NCI-H524 (cell line): ENCODE data around the gene RUNX2.
"Not testable (repeated sequence)": the region's sequence is repeated elsewhere in the genome, so short reads cannot be mapped to it uniquely, and the experiment has no call there.

Experiments used
- DNase-seq, 2 experiments: peaks; one replicate each; lab custom pipeline; 2025; lab: John Stamatoyannopoulos, UW

RUNX2 gene

DNA sequence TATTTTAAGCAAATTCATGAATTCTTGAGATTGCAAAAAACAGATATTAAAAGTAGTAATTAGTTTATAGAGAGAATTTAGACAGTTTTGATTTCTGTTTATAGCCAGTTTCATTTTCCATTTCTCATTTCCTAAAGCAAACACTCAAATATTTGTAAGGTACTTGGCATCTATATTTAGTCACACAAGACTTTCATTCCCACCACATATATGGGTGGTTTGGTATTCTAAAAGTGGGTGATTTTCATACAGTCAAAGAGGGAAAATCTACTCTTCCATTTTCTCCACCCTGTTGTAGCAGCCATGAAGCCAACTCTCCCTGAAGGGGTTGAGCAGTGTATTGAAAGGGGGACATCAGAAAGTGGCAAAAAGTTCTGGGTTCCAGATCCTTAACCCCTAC, 230.7 kb downstream of the RUNX2 start:
- DNase-seq = no peak

DNA sequence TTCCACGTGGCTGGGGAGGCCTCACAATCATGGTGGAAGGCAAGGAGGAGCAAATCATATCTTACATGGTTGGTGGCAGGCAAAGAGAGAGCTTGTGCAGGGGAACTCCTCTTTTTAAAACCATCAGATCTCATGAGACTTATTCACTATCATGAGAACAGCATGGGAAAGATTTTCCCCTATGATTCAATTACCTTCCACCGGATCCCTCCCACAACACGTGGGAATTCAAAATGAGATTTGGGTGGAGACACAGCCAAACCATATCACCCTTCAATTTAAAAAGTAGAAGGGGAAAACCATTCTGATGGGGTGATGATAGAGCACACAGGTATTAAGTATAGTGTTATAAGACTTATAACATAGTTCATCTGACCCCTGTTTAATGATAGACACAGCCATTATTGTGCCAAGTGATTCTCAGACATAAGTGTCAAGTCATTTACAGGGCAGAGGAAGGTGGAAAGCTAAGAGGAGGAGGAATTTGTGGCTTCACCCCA, 232.2 kb downstream of the RUNX2 start:
- not testable (repeated sequence) for DNase-seq

DNA sequence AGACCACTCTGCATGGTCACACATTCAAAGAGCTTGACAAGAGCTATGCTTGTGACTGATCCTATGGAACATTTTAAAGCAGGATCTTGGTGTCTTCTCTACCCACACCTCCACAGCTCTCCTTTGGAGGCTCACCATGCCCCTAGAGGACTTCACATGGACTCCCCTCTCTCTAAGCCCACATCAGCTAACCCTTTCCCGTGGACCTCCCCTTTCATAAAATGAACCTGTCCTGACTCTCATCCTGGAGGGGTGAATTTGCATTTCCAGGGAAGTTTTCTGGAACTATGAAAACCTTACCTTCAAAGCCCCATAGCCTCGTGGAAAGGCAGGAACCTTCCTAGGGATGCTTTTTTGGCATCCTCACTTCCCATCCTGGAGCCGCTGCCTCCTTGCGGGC, 234.0 kb downstream of the RUNX2 start:
- no peak for DNase-seq

DNA sequence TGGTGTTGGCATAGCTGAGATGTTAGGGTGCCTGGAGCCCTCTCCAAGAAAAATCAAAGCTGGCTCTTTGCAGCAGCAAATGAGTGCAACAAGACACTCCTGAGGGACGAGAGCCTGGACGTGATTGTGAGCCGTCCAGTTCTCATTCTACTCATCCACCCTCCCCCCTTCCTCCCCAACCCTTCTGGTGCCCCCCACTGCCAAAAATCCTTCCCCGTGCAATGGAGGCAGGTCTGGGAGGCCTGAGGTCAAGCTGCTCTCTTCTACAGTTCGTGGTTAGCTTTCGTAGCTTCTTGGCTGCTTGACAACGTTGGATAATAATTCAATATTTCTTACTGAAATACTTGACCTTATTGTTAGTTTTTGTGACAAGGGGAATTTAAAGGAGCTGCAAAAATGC, 234.9 kb downstream of the RUNX2 start:
- no peak for DNase-seq

- DNase-seq = no peak
These were observed 235.7 kb downstream of the RUNX2 start for GRCh38 chr6:45563844-45564243.

DNA sequence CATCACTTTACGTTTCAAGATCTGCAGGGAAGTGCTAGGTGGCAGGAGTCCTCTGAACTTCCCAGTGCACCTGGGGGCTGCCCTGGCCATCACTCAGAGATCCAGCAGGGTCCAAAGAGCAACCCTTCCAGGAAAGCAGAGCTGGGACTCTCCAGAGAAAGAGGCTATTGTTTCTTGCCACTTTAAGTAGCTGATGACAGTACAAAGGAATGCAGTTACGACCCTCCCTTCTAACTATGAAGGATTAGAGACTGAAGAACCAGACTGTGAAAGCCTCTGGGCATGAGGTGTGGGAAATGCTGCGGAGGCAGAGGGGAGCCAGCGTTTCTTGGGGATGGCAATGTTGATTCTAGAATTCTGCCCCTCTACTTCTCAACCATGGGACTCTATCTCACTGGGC, 238.8 kb downstream of the RUNX2 start:
- DNase-seq = no peak

DNA sequence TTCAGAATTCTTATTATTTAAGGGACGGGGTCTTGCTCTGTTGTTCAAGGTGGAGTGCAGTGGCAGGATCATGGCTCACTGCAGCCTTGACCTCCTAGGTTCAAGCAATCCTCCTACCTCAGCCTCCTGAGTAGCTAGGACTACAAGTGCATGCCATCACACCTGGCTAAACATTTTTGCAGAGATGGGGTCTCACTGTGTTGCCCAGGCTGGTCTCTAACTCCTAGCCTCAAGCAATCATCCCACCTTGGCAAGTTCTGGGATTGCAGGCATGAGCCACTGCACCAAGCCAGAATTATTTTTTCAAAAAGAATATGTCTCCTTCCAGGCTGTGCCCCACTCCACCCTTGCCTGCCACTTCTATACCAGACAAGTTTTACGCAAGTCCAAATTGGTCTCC, 239.7 kb downstream of the RUNX2 start:
- DNase-seq = no peak

- DNase-seq = no peak
These were observed 240.5 kb downstream of the RUNX2 start for GRCh38 chr6:45568626-45569025.

DNA sequence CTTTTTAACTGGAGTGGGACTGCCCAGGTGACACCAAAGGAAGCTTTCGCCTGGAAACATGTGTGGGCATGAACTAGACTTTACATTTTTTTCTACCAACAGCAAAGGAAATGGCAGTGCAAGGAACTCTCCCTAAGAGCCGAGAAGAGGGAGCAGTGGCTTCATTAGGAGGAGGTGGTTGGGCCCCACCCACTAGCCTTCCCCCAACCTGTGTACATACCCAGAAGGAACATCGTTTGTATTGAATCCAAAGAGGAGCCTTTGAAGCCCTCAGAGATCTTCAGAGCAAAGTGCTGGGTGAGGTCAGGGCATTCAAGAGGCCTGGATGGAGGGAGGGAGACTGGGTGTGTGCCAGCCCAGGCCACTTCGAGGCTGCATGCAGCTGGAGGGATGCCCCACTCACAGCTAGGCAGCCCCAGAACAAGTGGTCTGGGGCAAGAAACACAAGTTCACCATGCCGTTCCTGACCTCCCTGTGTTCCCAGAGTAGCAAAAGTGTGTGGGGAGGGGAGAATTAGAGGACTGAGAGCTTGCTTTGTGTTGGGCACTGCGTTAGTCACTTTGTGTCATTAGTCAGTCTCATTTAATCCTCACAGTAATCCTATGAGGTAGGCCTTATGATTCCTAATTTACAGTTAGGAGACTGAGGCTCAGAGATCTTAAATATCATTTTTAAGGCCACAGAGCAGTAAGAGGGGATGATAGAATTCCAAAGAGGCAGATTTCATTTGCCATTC, 241.2 kb downstream of the RUNX2 start:
- no peak for DNase-seq

DNA sequence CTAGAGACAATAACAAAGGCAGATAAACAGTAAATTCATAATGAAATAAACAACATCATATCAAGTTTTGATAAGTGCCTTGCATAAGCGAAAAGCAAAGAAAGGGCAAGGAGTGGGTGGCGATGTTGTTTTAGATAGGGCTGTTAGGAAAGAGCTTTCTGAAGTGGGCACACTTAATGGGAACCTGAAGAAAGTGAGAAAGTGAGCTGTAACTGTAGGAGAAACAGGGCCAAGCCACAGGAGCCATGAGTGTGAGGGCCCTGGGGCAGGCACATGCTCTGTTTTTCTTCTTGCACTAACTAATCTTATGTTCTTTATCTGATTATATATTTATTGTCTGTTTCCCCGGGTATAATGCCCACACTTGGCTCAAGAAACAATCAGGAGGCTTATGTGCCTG, 243.0 kb downstream of the RUNX2 start:
- DNase-seq = no peak

- DNase-seq = no peak
These were observed 244.7 kb downstream of the RUNX2 start for GRCh38 chr6:45572833-45573232.

- no peak for DNase-seq
These were observed 245.9 kb downstream of the RUNX2 start for GRCh38 chr6:45574014-45574461.

DNA sequence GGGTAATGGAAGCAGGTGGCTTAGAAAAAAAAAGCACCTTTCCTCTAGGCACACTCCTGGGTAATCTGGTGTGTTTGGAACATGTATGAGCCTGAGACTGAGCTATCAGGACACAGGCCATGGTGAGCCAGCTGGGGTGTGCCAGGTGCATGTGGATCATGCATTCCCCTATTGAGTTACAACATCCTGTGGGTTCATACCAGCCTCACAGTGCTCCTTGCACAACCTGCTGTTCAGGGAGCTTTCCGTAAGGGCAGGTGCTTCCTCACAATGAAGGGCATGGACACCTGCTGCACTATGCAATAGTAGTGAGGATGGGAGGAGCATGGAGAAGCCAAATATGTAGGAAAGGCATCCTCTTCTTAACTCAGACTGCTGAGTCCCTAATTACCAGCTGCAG, 246.8 kb downstream of the RUNX2 start:
- DNase-seq = no peak

- peak; percentile 5 to 6 for DNase-seq
These were observed 248.8 kb downstream of the RUNX2 start for GRCh38 chr6:45576648-45577624.

DNA sequence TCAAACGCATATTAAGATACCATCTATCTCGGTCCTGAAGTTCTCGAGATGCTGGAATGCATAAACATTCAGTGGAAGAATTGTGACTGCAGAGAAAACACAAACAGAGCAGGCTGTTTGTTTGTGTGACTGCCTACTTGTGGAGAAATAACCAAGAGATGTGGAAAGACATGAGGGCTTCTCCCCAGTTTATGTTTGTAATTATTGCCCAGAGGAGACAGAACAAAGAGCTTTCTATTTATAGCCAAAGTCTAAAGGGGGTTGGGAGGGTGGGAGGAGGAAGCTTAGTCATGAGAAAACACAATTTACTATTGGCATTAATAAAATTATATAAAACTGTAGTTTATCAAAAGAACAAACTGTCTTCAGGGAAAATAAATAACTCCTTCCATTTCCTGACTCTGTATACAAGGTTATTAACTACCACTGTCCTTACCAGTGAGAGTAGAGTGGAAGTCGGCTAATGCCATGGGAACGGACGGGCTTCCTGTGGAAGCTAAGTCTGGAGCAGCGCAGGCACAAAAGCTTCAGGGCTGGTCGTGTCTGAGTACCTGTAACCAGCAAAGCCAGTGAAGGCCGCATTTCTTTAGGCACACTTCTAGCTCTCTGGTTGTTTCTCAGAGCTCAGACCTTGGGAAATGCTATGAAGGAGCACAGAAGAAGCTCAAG, 249.8 kb downstream of the RUNX2 start:
- no peak for DNase-seq

GRCh38 chr6:45584127-45584526, 256.0 kb downstream of the RUNX2 start:
- no peak for DNase-seq

DNA sequence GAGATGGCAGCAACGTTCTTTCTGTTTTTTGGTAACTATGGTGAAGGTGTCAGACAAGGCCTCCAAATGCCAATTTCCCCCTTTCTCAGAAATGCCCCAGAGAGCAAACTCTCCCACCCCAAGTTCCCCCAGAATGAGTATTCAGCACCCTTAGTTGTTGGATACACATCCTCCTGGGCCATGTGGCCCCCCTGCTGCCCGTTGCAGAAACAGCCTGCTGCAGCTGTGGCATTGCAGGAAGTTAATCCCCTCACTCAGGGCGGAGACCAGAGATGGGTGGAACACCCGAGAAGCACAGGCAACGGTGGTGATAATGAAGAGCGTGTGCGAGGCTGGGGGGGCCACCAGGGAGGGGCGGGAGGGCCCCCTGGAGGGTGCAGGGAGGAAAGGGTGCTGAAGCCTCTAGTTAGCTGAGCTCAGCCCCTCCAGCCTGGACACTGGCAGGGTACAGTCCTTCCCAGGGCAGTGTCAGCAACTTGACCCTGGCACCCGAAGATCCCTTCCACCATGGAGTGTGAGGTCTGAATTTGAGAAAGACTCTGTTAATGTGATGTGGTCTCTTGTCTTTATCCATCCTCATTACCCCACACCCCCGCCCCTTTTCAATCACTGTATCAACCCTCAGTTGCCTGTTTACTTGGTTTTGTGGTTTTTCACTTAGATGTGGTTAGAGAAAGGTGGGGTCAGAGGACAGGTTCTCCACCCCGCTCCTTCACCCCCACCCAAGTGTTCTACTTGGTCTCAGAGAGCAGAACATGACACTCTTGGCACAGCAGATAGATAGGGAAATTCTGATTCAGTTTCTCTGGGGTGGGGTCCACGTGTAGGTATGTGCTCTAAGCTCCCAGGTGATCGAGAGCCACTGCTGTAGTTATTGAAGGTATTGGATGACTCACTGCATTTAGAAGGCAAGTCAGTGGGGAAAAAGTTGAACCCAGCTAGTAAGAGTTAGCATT, 258.4 kb downstream of the RUNX2 start:
- peak; percentile 25 to 53 for DNase-seq

GRCh38 chr6:45587229-45588060, 259.3 kb downstream of the RUNX2 start:
- peak in 1 of 2 experiments; percentile 28 for DNase-seq

DNA sequence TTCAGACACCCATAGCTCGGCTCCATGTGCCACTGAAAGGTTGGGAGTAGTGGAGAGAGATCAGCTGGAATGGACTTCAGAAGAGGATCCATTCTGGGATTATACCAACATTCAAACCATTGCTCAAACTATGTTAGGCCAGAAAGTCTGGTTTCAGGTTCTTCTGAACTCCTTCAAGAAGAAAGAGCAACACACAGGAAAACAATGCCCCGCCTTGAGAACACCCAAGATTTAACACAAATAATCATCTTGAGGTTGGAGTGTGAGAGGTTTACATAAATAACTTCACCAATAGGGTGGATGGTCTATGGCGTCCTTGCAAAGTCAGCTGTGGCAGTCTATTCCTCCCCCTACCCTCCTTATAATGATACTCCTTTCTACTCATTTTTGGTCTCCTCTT, 261.2 kb downstream of the RUNX2 start:
- DNase-seq = no peak

- DNase-seq = no peak
These were observed 262.1 kb downstream of the RUNX2 start for GRCh38 chr6:45590226-45590625.
